Medulla oblongata (tissue), 1 donor: ENCODE results near the gene NSD1.
A peak's percentile ranks its signal among the peaks of the same experiment; 100 is the strongest.

Source experiments
- DNase-seq: peaks from one replicate; pipeline ENCODE4 v3.0.0-alpha.2; 2015; ENCODE audit errors: extremely low spot score

The NSD1 gene

DNA sequence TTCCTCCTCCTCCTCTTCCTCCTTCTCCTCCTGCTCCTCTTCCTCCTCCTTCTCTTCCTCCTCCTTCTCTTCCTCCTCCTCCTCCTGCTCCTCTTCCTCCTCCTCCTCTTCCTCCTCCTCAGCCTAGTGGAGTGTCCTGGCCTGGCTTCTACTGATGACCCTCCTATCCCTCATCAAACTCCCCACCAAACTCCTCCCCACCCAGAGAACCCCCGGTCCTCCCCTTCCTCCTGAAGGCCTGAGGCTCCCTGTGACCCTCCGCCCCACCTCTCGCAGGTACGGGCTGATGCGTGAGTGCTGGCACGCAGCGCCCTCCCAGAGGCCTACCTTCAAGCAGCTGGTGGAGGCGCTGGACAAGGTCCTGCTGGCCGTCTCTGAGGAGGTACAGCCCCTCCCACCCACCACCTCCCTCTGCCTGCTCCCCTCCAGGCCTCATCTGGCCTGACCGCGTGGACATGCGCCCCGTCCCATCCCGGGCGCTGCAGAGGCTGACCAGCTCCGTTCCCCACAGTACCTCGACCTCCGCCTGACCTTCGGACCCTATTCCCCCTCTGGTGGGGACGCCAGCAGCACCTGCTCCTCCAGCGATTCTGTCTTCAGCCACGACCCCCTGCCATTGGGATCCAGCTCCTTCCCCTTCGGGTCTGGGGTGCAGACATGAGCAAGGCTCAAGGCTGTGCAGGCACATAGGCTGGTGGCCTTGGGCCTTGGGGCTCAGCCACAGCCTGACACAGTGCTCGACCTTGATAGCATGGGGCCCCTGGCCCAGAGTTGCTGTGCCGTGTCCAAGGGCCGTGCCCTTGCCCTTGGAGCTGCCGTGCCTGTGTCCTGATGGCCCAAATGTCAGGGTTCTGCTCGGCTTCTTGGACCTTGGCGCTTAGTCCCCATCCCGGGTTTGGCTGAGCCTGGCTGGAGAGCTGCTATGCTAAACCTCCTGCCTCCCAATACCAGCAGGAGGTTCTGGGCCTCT, 36.3 kb upstream of the NSD1 start:
- DNase-seq: no peak

DNA sequence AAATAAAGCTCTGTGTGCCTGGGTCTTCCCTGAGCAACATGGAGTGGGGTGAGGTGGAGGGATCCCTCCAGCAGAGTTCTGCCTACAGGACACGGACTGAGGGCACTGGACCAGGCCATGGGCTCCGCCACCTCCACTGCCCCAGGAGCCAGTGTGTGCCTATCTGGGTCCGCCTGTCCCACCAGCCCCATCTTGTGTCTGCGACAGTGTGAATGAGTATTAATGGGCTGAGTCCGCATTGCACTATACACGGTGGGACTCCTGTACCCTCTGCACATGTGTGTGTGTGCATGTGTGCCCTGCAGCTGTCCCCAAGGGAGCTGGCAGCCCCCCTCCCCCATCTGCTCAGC, 35.5 kb upstream of the NSD1 start:
- DNase-seq: no peak

DNA sequence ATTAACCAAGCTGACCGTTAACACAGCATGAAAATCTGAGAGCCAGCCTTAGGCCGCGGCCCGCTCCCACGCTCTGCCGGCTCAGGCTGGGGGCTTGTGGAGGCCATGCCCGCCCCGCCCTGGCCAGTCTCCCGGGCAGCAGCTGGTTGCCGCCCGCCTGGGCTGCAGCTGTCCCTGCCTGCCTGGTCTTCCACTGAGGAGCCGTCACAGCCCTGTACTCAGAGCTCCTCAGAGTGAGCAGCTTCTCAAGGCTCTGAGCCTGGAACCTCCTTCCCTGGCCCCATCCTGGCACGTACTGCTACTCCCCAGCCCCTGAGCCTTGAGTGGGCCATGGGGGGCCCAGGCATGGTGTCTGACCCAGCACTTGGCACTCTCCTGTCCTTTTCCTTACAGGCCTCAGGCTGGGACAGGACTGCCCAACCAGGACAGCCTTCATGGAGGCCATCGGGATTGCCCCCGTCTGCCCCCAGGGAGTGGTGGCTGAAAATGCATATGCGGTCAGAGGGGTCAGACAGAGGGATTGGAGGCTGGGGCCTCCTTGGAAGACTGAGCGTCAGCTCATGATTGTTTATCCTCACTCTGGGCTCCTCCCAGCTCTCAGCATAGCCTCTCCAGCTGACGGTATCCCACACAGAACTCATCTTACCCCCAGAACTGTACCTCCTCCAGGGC, 35.0 kb upstream of the NSD1 start:
- peak; percentile 41 for DNase-seq

DNA sequence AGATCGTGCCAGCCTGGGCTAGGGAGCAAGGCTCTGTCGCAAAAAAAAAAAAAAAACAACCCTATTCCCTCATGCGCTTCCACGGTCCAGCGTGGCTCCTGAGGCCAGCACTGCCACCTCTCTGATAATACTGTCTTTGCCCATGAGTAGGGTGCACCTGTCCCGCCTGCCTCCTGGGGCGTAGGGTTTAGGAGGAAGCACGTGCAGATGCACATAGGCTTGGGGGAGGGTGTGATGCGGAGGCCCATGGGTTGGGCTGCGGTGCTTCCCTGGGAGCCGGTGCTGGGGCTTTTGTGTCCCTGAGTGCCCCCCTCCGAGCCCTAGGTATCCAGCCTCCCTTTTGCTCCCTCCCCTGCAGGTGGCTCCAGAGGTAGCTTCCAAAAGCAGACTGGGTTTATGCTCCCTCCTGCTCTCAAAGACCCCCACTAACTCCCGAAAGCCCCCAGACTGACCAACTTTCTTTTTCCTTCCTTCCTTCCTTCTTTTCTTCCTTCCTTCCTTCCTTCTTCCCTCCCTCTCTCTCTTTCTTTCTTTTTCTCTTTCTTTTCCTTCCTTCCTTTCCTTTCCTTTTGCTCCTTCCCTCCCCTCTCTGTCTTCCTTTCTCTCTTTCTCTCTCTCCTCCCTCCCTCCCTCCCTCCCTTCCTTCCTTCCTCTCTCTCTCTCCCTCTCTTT, 34.0 kb upstream of the NSD1 start:
- DNase-seq: no peak

DNA sequence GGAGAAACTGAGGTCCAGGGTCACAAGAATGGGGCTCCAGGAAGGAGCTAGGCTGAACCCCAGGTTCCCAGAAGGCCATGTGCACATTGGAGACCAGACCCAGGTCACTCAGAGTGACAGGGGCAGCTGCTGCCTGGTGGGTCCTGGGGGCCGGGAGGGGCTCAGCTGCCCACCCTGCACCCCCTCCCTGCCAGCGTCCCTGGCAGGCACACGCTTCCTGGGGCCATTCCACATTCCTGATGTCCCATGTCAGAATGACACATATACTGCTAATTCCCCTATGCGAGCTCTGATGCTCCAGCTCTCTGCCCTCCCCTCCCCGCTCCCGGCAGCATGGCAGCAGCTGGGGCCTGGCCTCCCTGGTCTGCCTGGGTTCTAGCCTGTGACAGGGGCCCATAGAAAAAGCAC, 32.9 kb upstream of the NSD1 start:
- DNase-seq: no peak

DNA sequence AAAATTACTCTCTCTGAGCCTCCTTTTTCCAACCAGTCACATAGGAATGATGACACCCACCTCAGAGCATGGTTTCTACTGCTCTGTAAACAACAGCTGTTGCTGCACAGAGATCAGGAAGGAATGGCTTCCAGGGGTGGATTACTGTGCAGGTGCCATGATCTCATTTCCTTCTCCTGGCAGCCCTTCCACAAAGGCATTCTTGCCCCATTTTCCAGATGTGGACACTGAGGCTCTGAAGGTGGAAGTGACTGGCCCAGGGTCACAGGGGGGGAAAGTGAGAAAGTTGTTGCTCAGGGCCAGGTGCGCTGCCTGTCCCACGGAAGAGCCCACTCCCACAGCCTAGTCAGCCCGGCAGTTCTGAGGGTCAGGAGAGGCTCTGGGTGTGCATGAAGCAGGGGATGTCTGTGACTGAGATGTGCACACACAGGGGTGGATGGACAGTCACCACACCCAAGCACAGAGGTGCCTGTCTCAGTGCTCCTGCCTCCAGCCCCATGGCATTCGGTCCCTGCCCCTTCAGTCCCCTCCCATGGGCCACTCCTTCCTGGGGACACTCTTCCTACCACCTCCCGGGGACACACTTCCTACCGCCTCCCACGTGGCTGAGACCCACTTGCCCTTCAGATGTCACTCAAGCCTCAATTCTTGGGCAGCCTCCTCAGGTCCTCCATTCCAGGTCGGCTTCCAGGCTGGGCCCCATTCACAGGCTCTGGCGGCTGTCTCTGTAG, 29.9 kb upstream of the NSD1 start:
- DNase-seq: no peak

DNA sequence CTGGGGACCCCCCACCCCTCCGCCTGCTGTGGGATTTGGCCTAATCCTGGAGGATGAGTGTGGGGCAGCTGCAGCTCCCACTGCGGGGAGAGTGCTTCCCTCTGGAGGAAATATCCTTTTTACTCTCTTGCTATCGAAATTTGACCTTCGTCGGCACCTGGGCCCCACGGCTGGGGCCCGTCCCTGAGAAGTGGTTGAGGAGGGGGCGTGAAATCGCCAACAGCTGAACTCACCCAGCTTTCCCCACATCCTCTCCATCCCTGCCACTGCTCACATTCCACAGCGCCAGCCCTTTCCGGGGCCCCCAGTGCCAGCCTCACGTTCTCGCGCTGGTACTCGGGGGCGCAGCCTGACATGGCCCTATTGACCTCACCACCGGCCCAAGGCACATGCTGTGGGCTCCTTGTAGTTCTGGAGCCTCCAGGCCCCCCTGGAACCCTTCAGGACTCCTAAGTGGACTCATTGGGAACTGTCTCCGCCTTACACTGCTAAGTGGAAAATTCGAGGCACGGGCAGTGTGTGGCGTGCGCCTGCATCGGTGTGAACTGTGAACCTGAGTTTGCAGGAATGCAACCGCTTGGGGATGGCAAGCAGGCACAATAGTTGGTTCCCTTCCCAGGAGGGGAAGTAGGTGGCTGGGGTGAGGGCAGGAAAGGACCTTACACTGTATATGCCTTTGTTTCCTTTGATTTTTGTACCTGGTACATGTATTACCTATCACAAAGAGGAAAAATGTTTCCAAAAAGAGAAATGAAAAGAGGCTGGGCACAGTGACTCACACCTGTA, 27.7 kb upstream of the NSD1 start:
- no peak for DNase-seq

DNA sequence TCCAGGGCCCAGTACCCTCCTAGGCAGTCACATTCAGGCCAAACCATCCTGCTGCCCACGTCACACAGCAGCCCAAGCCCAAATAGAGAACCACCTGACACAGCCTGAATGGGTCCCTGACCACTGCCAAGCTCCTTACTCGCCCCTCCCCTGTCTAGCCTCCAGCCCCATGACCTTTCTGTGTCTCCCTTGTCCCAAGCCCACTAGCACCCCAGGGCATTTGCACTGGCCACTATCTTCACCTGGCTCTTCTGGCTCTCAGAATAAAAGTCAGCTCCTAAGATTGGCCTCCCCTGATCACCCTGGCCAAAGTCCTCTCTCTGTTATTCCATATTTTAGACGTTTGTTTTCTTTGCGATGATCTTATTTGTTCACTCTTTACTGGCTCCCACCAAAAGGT, 26.4 kb upstream of the NSD1 start:
- DNase-seq: no peak

DNA sequence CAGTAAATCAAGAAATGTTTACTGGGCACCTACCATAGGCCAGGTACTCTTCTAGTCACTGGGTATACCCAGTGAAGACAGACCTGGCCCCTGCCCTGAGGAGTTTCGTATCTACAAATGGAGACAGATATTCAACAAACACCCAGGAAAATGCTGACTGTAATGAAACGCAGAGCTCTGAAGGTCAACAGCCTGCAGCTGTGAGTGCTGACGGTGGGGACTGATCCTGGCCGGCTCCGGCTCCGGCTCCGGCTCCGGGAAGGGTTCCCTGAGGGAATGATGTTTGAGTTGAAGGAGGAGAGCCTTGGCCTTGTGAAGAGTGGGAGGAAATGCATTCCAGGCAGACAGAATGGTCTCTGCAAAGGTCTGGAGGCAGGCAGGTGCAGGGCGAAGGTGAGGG, 23.8 kb upstream of the NSD1 start:
- no peak for DNase-seq

DNA sequence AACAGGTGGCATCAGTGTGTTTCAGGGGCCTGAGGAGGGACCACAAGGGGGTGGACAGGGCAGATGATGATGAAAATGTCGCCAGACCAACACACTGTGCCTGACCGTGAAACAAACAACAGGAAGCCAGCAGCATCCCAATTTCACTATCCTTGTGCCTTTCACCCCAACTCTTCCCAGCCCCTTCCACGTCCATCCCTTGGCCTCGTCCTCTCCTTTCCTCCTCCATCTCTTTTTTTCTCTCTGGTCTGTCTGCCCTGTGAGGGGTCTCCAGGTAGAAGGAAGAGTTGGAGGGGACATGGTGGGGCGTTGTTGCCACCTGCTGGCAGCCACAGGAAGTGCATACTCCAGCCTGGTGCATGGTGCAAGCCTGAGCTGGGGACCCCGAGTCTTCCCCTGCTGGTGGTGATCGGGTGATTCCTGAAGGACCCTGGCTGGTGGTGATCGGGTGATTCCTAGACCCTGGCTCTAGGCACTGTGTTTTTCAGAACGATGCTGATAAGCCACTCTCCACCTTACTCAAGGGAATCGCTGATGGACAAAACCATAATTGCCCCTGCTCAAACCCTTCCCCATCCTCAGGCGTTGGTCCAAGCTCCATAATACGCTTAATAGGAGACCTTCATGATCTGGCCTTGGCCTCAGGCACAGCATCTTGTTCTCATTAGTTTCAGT, 21.7 kb upstream of the NSD1 start:
- DNase-seq: peak; percentile 41

DNA sequence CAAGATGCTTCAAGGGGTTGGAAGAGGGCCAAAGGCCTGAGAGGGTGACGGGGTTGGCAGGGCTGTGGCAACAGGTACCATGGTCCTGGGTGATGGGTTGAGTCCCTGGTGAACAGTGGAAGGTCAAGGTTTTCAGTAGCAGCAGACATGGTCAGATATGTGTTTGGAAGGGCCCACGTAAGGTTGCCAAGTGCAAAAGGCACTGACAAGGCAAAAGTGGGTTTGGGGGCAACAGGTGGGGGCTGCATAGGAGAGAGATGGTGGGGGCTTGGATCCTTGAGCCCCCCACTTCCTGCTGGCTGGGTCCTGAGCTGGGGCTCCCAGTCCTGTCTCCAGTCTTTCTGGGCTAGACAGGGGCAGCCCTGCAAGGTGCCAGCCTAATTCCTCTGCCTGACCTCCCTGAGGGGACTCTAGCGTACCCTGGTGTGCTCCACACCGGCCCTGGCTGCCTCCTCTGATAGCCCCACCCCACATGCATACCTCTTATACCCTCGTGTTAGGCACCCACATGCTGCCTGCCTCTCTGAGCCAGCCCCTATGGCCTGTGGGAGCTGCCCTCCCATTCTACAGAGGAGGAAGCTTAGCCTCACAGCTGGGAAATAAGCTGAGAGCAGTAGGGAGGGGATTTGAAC, 20.9 kb upstream of the NSD1 start:
- no peak for DNase-seq

DNA sequence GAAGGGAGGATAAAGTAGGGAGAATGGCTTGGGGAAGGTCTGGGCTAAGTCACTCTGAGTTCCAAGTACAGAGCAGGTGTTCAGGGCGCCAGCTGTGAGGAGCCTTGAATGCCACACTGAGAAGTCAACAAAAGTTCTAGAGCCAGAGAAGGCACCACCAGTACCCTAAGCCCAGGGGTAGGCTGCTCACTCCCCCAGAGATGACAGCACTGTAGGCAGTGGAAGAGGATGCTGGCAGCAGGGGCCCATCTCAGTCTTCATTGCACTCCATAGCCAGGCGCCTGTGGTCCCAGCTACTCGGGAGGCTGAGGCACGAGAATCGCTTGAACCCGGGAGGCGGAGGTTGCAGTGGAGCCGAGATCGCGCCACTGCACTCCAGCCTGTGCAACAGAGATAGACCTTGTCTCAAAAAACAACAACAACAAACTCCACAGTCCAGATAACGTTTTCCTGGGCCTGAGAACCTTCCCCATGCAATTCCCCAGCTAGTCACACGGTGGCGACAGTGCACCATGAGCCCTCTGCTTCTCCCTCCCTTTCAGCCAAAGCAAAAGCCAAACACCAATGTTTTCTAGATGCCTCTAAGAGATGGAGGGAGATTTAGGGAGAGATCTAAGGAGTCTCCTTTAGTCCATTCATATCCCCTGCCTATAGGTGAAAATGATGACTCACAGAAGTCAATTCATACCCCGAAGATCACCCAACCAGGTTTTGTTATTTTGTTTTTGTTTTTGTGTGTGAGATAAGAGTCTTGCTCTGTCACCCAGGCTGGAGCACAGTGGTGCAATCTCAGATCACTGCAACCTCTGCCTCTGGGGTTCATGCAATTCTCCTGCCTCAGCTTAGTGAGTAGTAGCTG, 19.8 kb upstream of the NSD1 start:
- DNase-seq: peak; percentile 90

DNA sequence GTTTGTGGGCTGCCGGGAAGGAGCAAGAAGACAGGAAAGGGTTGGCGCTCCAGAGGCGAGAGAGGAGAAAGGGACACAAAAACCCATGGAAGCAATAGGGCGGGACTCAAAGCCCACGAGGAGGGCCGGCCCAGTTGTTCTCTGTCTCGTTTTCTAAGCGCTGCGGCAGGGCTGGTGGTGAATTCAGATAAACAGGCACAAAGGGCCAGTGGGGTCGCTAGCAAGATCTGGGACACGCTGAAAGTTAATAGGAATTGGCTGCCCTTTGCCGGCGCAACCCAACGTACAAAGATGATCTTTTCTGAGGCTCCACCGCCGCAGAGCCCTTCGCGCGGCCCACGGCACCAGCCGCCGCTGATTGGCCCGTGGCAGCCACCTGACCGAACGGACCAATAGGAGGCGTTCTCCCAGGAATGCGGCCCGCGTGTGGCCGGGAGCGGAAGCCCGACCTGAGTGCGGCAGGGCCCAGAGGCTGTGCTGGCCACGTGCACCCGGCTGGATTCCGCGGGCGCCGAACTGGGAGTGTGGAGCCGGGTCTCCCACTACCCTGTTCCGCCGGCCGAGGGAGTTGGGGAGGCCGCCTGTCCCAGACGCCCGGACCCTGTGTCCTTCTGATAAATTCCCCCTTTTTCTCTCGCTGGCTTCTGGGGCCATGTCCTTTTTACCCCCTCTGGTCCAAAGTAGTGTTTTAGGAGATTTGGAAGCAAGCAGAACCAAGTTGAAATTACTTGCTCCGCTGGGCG, 16.8 kb upstream of the NSD1 start:
- peak; percentile 91 for DNase-seq

DNA sequence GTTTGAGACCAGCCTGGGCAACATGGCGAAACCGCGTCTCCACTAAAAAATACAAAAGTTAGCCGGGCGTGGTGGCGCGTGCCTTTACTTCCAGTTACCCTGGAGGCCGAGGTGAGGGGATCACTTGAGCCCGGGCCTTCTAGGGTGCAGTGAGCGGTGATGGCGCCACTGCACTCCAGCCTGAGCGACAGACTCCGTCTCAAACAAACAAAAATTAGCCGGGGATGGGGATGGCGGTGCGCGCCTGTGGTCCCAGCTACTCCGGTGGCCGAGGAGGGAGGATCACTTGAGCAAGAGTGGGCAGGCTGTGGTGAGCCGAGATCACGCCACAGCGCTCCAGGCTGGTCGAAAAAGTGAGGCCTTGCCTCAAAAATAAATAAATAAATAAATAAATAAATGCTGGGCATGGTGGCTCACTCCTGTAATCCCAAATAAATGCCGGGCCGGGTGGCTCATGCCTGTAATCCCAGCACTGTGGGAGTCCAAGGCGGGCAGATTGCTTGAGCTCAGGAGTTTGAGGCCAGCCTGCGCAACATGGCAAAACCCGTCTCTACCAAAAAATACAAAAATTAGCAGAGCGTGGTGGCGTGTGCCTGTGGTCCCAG, 16.0 kb upstream of the NSD1 start:
- no peak for DNase-seq

DNA sequence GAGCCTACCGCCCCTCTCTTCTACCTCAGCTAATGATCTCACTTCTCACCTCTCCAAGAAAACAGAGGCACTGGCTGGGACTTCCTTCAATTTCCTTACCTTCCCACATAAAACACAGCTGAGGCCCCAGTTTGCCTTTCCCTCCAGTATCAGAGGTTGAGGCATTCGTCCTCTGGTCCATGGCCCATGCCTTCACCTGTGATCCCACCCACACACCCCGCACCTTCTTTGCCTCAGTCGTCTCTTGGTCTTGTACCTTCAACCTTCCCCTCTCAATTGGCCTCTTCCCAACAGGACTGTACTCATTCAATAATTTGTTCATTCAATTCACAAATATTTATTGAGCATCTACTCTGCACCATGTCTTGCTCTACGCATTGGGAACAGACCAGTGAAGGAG, 11.0 kb upstream of the NSD1 start:
- DNase-seq: no peak

DNA sequence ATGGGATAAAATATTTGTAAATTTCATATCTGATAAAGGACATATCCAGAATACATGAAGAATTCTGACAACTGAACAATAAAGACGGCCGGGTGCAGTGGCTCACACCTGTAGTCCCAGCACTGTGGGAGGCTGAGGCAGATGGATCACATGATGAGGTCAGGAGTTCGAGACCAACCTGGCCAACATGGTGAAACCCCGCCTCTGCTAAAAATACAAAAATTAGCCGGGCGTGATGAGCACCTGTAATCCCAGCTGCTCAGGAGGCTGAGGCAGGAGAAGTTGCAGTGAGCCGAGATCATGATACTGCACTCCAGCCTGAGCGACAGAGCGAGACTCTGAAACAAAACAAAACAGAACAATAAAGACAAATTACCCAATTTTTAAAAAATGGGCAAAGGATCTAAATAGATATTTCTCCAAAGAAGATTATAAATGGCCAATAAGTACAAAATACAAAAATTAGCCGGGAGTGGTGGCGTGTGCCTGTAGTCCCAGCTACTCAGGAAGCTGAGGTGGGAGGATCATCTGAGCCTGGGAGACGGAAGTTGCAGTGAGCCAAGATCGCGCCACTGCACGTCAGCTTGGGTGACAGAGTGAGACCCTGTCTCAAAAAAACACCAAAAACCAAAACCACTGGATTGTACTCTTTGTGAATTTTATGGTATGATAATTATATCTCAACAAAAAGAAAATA, 9.6 kb upstream of the NSD1 start:
- DNase-seq: no peak

DNA sequence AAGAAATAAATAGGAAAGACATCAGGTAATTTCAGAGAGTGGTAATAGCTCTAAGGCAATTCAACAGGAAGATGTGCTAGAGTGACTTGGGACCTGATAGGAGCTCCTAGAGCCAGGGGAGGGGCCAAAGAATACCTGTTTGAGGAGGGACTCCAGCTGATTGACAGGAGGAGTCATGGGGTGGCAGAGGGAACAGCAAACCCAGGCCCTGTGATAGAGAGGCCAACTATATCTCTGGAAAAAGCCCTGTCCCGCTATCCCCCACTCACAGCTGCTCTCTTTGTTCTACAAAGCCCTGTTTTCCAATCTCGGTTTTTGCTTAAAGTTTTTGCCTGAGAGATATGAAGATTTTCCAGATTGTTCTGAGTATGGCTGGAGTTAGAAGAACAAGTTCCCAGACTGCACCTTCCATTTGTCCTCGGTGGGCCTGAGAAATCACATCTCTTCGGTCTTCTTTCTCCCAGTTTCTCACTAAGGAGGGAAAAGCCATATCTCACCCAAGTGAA, 9.0 kb upstream of the NSD1 start:
- no peak for DNase-seq
